Brain microvascular endothelial cell (primary cell): ENCODE measurements around the gene LRRC1.

Experiments used
- DNase-seq: peaks from one replicate; pipeline ENCODE4 v3.0.0-alpha.2; 2020
- H3K27ac ChIP-seq: fragments of 250-450 bp; sonication (Bioruptor Pico); 2 replicates; pipeline ENCODE4 v1.5.1; 2020; ENCODE audit warnings: mild to moderate bottlenecking, moderate library complexity
- H3K27me3 ChIP-seq: fragments of 250-450 bp; sonication (Bioruptor Pico); replicated peaks from 2 replicates; pipeline ENCODE4 v1.5.1; 2020; ENCODE audit warnings: mild to moderate bottlenecking
- H3K36me3 ChIP-seq: fragments of 250-450 bp; sonication (Bioruptor Pico); replicated peaks from 2 replicates; pipeline ENCODE4 v1.5.1; 2020; ENCODE audit warnings: mild to moderate bottlenecking
- H3K4me3 ChIP-seq: 2 replicates; pipeline ENCODE4 v1.5.1; 2011; ENCODE audit warnings: low read depth, mild to moderate bottlenecking, control low read depth, low read length, moderate library complexity
- CTCF ChIP-seq: IDR thresholded peaks from 2 replicates; pipeline ENCODE4 v1.5.1; 2011; ENCODE audit warnings: low read depth, mild to moderate bottlenecking, moderate library complexity, low read length, control low read depth, inconsistent platforms; ENCODE audit errors: missing control alignments
- in situ Hi-C: cut with HindIII; loops from 2 replicates; pipeline ENCODE4 v1.10.0; 2017; ENCODE audit warnings: low sequenced_read_pairs, low pct_ligation_motif_present

Gene LRRC1

GRCh38 chr6:53918854-53919510 is 124.2 kb downstream of the LRRC1 start:
- in situ Hi-C loops: no loop called here
- Histone ChIP-seq H3K27me3 (no peaks in the 10 kb centered on the region), H3K36me3 (no peaks in the 10 kb centered on the region), H3K4me3 (no peak overlapping the region), H3K27ac (no peak overlapping the region)
- no peak for TF ChIP-seq CTCF
- DNase-seq: no peak

GRCh38 chr6:53919881-53920360 is 125.1 kb downstream of the LRRC1 start:
- TF ChIP-seq CTCF: no peak
- no peak for DNase-seq
- no peak overlapping the region for H3K4me3 ChIP-seq
- H3K27me3 ChIP-seq: no peaks in the 10 kb centered on the region
- in situ Hi-C loops: no loop called here
- H3K27ac ChIP-seq: no peak overlapping the region
- no peaks in the 10 kb centered on the region for H3K36me3 ChIP-seq

GRCh38 chr6:53920881-53921280 is 126.1 kb downstream of the LRRC1 start:
- Histone ChIP-seq H3K27me3 (no peaks in the 10 kb centered on the region), H3K4me3 (no peak overlapping the region), H3K36me3 (no peaks in the 10 kb centered on the region), H3K27ac (no peak overlapping the region)
- DNase-seq: no peak
- no peak for TF ChIP-seq CTCF
- in situ Hi-C loops: no loop called here

- Histone ChIP-seq H3K36me3 (no peaks in the 10 kb centered on the region), H3K27ac (no peak overlapping the region), H3K4me3 (no peak overlapping the region), H3K27me3 (no peaks in the 10 kb centered on the region)
- no peak for TF ChIP-seq CTCF
- in situ Hi-C loops: no loop called here
- DNase-seq: no peak
Measured at GRCh38 chr6:53921639-53922038, 126.8 kb downstream of the LRRC1 start.

- H3K36me3 ChIP-seq: no peaks in the 10 kb centered on the region
Measured at GRCh38 chr6:53922539-53922981, 127.8 kb downstream of the LRRC1 start.

More at GRCh38 chr6:53922539-53922981, 127.8 kb downstream of the LRRC1 start:
- TF ChIP-seq CTCF: no peak
- H3K4me3 ChIP-seq: no peak overlapping the region
- no peak overlapping the region for H3K27ac ChIP-seq
- in situ Hi-C loops: no loop called here
- peak; percentile 45 for DNase-seq
- no peaks in the 10 kb centered on the region for H3K27me3 ChIP-seq
